Mononuclear cell (primary cell): ENCODE measurements around the gene LRP1B. TPM values are rescaled to one million over a fixed set of nuclear protein-coding genes. Genes with fewer than 3 reads are reported as not detected.

Source experiments
- H3K27me3 ChIP-seq: 2 replicates; pipeline ENCODE4 v1.6.0; 2011; ENCODE audit warnings: low read length, control low read depth; ENCODE audit not compliant: insufficient read depth
- H3K4me1 ChIP-seq: 2 replicates; pipeline ENCODE4 v1.5.1; 2011; ENCODE audit warnings: mild to moderate bottlenecking, low read length, control low read depth; ENCODE audit not compliant: insufficient read depth
- H3K4me3 ChIP-seq: 2 replicates; pipeline ENCODE4 v1.5.1; 2011; ENCODE audit warnings: mild to moderate bottlenecking, low read length, moderate library complexity
- H3K9me3 ChIP-seq: 2 replicates; pipeline ENCODE4 v1.5.1; 2011; ENCODE audit warnings: low read depth, mild to moderate bottlenecking, control low read depth, low read length
- total RNA-seq: library from RNA; depleted of rRNA; stranded (reverse); fragments of >200 nt; gene quantifications from one replicate; pipeline ENCODE4 v1.2.3, GENCODE V29; 2012

Gene LRP1B
- under 0.01 TPM for total RNA-seq

- Histone ChIP-seq H3K4me3 (no peak within 1 kb of the TSS), H3K9me3 (no peaks in the 10 kb centered on the region), H3K27me3 (peaks cover 42% of the 10 kb centered on the region), H3K4me1 (no peaks in the 10 kb centered on the region)
Measured at GRCh38 chr2:142131010-142131669, at the start of gene LRP1B. LRP1B (minus strand) TSS chr2:142131016; CDS start chr2:142130729, 287 bp downstream.

- no peaks in the 10 kb centered on the region for H3K9me3 ChIP-seq
- no peaks in the 10 kb centered on the region for H3K27me3 ChIP-seq
Measured at GRCh38 chr2:142179686-142180085, 48.9 kb upstream of the LRP1B start.

GRCh38 chr2:142178604-142179003 is 47.8 kb upstream of the LRP1B start:
- H3K4me1 ChIP-seq, result no peaks in the 10 kb centered on the region
- no peak overlapping the region for H3K4me3 ChIP-seq
- H3K27me3 ChIP-seq, result no peaks in the 10 kb centered on the region
- no peaks in the 10 kb centered on the region for H3K9me3 ChIP-seq

More at GRCh38 chr2:142179686-142180085, 48.9 kb upstream of the LRP1B start:
- Histone ChIP-seq H3K4me1 (no peaks in the 10 kb centered on the region), H3K4me3 (no peak overlapping the region)

GRCh38 chr2:142176941-142177340 is 46.1 kb upstream of the LRP1B start:
- Histone ChIP-seq H3K9me3 (no peaks in the 10 kb centered on the region), H3K4me3 (no peak overlapping the region), H3K4me1 (no peaks in the 10 kb centered on the region), H3K27me3 (no peaks in the 10 kb centered on the region)

GRCh38 chr2:142175813-142176338 is 45.1 kb upstream of the LRP1B start:
- no peaks in the 10 kb centered on the region for H3K4me1 ChIP-seq
- H3K9me3 ChIP-seq, result no peaks in the 10 kb centered on the region
- H3K27me3 ChIP-seq, result no peaks in the 10 kb centered on the region
- H3K4me3 ChIP-seq, result no peak overlapping the region

GRCh38 chr2:142174176-142174575 is 43.4 kb upstream of the LRP1B start:
- Histone ChIP-seq H3K4me1 (no peaks in the 10 kb centered on the region), H3K4me3 (no peak overlapping the region), H3K27me3 (no peaks in the 10 kb centered on the region)

GRCh38 chr2:142170847-142171246 is 40.0 kb upstream of the LRP1B start:
- no peaks in the 10 kb centered on the region for H3K9me3 ChIP-seq

More at GRCh38 chr2:142174176-142174575, 43.4 kb upstream of the LRP1B start:
- no peaks in the 10 kb centered on the region for H3K9me3 ChIP-seq

GRCh38 chr2:142165790-142166189 is 35.0 kb upstream of the LRP1B start:
- no peaks in the 10 kb centered on the region for H3K4me1 ChIP-seq
- H3K27me3 ChIP-seq, result no peaks in the 10 kb centered on the region
- no peak overlapping the region for H3K4me3 ChIP-seq
- H3K9me3 ChIP-seq, result no peaks in the 10 kb centered on the region

More at GRCh38 chr2:142170847-142171246, 40.0 kb upstream of the LRP1B start:
- H3K27me3 ChIP-seq, result no peaks in the 10 kb centered on the region
- H3K4me1 ChIP-seq, result no peaks in the 10 kb centered on the region
- H3K4me3 ChIP-seq, result no peak overlapping the region

GRCh38 chr2:142153601-142154000 is 22.8 kb upstream of the LRP1B start:
- no peaks in the 10 kb centered on the region for H3K27me3 ChIP-seq
- H3K4me3 ChIP-seq, result no peak overlapping the region
- H3K4me1 ChIP-seq, result no peaks in the 10 kb centered on the region
- no peaks in the 10 kb centered on the region for H3K9me3 ChIP-seq

GRCh38 chr2:142150453-142150852 is 19.6 kb upstream of the LRP1B start:
- no peak overlapping the region for H3K4me3 ChIP-seq
- H3K27me3 ChIP-seq, result no peaks in the 10 kb centered on the region
- H3K4me1 ChIP-seq, result no peaks in the 10 kb centered on the region

GRCh38 chr2:142144547-142144946 is 13.7 kb upstream of the LRP1B start:
- Histone ChIP-seq H3K4me3 (no peak overlapping the region), H3K4me1 (no peaks in the 10 kb centered on the region), H3K27me3 (no peaks in the 10 kb centered on the region), H3K9me3 (no peaks in the 10 kb centered on the region)

More at GRCh38 chr2:142150453-142150852, 19.6 kb upstream of the LRP1B start:
- H3K9me3 ChIP-seq, result no peaks in the 10 kb centered on the region

GRCh38 chr2:142142595-142142994 is 11.8 kb upstream of the LRP1B start:
- H3K9me3 ChIP-seq, result no peaks in the 10 kb centered on the region
- no peaks in the 10 kb centered on the region for H3K27me3 ChIP-seq

GRCh38 chr2:142140434-142140845 is 9.6 kb upstream of the LRP1B start:
- H3K4me3 ChIP-seq, result no peak overlapping the region
- H3K9me3 ChIP-seq, result no peaks in the 10 kb centered on the region
- H3K27me3 ChIP-seq, result no peaks in the 10 kb centered on the region
- no peaks in the 10 kb centered on the region for H3K4me1 ChIP-seq

More at GRCh38 chr2:142142595-142142994, 11.8 kb upstream of the LRP1B start:
- H3K4me1 ChIP-seq, result no peaks in the 10 kb centered on the region
- H3K4me3 ChIP-seq, result no peak overlapping the region

- no peaks in the 10 kb centered on the region for H3K4me1 ChIP-seq
- no peaks in the 10 kb centered on the region for H3K9me3 ChIP-seq
- no peak overlapping the region for H3K4me3 ChIP-seq
- H3K27me3 ChIP-seq, result no peaks in the 10 kb centered on the region
Measured at GRCh38 chr2:142139384-142139783, 8.6 kb upstream of the LRP1B start.

GRCh38 chr2:142136571-142136970 is 5.8 kb upstream of the LRP1B start:
- Histone ChIP-seq H3K4me1 (no peaks in the 10 kb centered on the region), H3K9me3 (no peaks in the 10 kb centered on the region), H3K27me3 (peaks cover 10% of the 10 kb centered on the region), H3K4me3 (no peak overlapping the region)

GRCh38 chr2:142134911-142135310 is 4.1 kb upstream of the LRP1B start:
- H3K4me1 ChIP-seq, result no peaks in the 10 kb centered on the region
- H3K9me3 ChIP-seq, result no peaks in the 10 kb centered on the region
- H3K4me3 ChIP-seq, result no peak overlapping the region
- peaks cover 26% of the 10 kb centered on the region for H3K27me3 ChIP-seq
